ENCODE results near the gene CFAP99.

DNA sequence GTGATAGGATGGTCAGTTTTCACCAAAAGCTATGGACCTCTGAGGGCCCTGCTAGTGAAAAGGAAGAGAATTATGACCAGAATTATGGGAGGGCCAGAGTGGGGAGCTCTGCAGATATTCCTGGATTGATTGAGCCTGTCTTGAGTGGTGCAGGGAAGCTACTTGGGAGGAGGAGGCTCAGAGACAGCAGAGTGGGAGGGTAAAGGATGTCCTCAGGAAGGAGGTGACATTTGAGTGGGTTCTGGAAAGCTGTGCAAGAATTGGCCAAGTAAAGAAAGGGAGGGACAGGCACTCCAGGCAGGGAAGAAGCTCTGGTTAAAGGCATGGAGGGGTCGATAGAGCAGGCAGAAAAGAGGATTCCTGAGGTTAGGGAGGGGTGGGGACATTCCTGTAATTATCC lies 74.2 kb downstream of the CFAP99 start:
- TF ChIP-seq, protein P1, sequence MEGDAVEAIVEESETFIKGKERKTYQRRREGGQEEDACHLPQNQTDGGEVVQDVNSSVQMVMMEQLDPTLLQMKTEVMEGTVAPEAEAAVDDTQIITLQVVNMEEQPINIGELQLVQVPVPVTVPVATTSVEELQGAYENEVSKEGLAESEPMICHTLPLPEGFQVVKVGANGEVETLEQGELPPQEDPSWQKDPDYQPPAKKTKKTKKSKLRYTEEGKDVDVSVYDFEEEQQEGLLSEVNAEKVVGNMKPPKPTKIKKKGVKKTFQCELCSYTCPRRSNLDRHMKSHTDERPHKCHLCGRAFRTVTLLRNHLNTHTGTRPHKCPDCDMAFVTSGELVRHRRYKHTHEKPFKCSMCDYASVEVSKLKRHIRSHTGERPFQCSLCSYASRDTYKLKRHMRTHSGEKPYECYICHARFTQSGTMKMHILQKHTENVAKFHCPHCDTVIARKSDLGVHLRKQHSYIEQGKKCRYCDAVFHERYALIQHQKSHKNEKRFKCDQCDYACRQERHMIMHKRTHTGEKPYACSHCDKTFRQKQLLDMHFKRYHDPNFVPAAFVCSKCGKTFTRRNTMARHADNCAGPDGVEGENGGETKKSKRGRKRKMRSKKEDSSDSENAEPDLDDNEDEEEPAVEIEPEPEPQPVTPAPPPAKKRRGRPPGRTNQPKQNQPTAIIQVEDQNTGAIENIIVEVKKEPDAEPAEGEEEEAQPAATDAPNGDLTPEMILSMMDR (IDR thresholded peaks at IDR 0.05) = no peak
- no peak for TF ChIP-seq POLR2A (IDR thresholded peaks at IDR 0.05)
